ENCODE results near the gene PIAS2.
"Not testable (repeated sequence)": the region's sequence is repeated elsewhere in the genome, so short reads cannot be mapped to it uniquely, and the experiment has no call there.

PIAS2 gene

DNA sequence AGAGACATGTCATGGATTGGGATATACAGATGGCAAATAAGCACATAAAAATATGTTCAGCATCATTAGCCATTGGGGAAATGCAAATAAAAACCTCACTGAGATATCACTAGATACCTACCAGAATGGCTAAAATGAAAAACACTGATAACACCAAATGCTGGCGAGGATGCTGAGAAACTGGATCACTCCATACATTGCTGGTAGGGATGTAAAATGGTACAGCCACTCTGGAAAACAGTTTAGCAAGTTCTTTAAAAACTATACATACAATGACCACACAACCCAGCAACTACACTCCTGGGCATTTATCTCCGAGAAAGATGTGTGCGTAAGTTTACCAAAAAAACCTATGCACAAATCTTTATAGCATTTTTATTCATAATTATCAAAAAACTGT, 13.9 kb downstream of the PIAS2 start:
- ATAC-seq, result no peak

DNA sequence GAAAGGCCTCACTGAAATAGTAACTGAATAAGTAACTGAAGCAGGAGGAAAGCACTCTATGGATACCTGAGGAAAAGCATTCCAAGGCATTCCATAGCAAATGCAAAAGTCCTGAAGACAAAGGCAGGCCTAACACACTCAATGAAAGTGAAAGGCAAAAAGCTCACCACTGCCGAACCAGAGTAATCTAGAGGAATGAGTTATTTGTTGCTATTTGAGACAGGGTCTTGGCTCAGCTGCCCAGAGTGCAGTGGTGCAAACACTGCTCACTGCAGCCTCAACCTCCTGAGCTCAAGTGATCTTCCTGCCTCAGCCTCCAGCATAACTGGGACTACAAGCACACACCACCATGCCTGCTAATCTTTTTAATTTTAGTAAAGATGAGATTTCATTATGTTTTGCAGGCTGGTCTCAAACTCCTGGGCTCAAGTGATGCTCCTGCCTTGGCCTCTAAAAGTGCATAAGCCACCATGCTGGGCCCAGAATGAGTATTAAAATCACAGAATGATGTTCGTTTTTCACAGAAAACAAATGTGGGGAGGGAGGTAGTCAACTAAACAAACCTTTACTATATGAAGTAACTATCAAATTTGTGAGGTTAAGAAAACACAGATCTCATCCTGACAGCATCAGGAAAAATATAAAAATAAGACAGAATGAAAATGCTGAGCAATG, 17.9 kb downstream of the PIAS2 start:
- no peak for ATAC-seq

DNA sequence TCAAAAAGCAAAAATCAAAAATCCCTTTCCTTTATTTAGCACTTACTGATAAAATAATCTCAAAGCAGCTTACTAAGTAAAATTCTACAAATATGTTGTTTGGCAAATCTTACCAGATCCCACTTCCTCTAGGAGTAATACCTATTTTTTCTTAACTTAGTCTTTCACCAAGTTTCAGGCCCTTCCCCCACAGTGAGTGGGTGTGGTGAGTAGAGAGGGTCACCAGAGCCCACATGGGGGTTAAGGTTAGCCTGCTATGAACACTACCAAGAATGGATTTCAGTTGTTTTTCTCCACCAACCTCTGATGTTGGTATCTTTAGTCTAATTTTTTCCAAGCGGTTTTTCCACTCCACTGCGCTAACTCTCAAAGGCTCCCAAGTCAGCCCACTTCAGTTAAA, 23.2 kb downstream of the PIAS2 start:
- no peak for ATAC-seq

DNA sequence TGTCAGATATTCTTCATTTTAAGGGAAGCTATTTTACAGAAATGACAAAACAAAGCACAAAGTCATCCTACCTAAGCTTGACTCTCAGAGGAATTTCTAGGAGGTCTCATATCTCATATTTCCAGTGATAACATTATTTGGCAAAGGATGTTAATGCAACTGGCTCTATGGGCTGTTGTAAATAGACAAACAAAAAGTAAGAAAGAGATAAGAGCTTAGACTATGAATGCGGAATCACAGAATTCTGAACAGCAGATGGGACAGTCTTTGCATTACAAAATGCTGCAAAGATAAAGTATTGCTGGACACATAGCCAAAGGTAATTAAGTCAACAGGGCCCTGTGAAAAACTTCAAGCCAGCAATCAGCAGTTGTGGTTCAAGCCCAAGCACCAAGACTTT, 23.9 kb downstream of the PIAS2 start:
- no peak for ATAC-seq

DNA sequence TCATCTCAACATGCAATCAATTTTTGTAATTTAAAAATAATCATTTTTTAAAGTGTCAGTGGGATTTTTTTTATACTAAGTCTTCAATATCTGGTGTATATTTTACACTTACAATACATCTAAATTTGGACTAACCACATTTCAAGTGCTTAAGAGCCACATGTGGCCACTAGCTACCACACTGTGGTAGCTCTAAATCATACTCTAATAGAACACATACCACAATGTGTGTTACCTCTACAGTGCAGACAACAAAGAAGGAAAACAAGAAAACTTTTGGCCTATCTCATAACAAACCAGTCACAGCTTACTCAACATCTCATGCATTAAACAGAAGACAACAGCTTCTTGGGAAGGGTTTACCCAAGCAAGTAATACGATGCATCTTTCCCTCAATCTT, 24.5 kb downstream of the PIAS2 start:
- no peak for ATAC-seq

DNA sequence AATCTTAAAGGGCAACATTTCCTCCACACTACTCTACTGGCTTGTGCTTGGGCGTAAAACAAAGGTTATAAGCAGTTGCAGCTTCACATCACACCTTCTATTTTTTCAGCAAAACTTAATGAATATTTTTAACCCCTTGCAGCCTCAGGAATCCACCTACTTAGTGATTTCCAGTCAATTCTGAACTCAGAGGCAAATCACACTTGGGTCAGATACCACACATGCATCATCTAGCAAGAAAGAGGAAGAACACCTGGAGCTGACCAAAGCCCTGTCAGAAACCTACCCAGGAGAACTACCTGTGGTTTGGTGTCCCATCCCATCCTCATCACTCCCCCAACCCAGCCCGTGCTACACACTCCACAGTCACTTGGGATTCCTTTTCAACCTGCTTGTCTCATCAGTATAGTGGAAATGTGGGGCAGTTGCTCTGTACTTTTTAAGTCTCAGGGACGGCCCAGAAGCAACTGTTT, 25.5 kb downstream of the PIAS2 start:
- ATAC-seq, result peak in 1 of 2 donors; percentile 41

DNA sequence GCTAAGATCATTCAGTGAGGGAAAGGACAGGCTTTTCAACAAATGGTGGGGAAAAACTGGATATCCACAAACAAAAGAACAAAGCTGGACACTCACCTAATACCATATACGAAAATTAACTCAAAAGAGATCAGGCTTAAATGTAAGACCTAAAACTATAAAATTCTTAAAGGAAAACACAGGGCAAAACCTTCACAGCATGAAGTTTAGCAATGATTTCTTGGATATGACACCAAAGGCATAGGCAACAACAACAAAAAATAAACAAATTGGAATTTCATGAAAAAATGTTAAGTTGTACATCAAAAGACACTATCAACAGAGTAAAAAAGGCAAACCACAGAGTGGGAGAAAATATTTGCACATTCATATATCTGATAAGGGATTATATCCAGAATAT, 28.3 kb downstream of the PIAS2 start:
- no peak for ATAC-seq

DNA sequence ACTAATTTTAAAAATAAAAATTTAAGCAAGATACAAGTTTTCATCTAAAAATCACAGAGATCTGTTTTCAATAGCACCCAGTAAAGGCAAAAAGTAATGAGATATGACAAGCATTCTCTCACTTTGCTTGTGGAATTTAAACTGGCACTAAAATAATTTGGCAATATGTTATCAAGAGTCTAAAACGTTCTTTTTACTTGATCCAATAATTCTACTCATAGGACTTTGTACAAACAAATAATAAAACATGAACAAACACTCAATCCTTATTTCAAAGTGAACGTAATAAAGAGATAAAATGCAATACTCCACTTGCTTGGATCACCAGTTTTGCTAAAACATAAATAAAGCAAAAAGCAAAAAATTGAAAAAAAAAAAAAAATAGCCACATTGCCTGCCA, 30.4 kb downstream of the PIAS2 start:
- no peak for ATAC-seq

DNA sequence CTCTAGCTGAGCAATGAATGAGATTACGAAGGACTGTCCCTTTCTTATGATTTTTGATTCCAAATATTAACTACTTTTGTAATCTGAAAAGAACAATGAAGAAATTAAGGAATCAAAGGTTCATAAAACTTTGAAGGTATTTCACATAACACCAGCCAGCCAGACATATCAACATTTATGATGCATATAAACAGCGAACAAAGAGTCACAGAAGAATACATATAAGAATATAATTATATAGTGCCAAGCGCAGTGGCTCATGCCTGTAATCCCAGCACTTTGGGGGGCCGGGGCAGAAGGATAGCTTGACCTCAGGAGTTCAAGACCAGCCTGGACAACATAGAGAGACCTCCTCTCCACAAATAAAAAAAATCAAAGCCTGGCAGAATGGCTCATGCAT, 34.1 kb downstream of the PIAS2 start:
- no peak for ATAC-seq

DNA sequence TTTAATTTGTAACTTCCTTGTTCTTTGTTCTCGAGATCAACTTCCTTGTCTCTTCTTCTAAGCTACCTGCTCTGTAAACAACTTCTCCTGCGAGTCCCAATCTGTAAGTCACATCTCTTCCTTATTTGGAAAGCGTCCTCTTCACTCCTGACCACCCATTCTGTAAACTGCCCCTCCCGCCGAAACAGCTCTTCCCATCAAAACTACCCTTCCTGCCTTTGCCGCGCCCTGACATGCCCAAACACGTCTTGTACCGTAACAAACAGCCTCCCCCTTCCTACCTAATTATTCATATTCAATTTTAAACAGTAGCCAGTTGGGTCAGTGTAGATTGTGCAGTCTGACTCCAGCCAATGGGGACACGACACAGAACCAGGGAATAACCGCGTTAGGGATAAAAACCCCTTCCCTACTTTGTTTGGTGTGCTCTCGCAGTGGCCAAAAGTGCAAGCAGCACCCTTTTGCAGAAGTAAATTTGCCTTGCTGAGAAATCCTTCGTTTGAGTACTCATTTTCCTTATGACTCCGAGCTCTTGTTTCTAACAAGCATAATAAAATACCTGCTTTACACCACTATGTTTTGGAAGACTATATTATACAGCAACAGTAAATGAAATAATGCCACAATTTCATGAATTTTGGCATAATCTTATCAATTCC, 39.8 kb downstream of the PIAS2 start:
- no peak for ATAC-seq

DNA sequence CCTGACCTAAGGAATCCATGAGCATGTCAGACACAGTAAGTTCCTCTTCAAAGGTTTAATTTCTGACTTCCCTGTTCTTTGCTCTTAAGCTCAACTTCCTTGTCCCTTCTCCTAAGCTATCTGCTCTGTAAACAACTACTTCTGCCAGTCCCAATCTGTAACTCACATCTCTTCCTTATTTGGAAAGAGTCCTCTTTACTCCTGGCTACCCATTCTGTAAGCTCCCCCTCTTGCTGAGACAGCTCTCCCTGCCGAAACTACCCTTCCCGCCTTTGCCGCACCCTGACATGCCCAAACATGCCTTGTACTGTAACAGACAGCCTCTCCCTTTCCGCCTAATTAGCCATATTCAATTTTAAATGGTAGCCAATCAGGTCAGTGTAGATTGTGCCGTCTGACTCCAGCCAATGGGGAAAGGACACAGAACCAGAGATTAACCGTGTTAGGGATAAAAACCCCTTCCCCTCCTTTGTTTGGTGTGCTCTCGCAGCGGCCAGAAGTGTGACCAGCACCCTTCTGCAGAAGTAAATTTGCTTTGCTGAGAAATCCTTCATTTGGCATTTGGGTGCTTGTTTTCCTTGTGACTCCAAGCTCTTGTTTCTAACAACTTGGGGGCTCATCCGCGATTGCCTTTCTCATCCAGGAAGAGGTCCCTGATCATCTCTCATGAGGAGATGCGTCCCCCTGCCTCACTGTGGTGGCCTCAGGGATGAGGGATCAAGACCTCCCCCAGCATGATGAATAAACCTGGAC, 49.0 kb downstream of the PIAS2 start:
- no peak for ATAC-seq

DNA sequence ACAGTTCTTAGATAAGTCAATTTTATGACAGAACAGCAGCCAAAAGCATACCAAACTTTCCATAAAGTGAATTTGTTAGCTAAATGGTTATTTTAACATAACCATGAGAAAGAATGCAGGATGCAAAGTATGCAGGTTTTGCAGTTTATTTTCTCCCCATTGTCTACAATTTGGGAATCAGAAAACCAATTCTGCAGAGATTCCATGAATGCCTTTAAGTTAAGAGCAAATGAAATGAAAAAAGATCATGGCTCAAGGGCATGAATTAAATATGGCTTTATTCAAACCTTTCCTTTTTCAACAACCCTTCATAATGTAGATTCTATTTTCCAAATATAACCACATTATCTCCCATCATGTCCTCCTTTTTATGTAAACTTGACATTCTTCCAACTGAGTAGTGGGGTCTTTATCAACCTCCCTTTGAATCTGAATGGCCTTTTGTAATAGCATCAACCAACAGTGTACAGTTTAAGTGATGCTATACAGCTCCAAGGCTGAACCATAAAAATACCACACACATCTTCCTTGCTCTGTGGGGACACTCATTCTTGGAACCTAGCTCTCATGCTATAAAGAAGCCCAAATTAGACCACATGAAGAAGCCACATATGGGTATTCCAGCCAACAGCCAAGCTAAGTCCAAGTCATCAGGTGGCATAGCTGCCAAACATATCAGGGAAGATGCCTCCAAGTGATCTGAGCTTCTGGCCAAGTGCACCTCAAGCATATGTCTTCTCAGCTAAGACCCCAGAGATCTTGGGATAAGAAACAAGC, 49.8 kb downstream of the PIAS2 start:
- ATAC-seq, result no peak

DNA sequence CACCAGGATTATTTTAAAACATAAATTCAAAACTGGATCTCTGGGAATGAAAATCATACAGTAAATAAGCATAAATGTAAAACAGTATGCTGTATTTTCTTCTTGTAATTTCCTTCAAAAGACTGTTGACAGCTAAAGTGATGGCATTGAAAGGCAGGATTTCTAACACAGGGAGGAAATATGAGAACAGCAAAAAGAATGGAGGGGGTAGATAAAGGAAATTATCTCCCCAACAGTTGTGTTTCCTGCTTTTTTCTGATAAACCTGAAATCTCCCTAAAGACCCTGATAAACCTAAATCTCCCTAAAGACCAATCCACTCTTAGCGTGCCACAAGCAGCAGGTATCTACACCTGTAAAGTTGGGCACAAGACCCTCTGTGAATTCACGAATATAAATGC, 50.8 kb downstream of the PIAS2 start:
- ATAC-seq, result no peak

DNA sequence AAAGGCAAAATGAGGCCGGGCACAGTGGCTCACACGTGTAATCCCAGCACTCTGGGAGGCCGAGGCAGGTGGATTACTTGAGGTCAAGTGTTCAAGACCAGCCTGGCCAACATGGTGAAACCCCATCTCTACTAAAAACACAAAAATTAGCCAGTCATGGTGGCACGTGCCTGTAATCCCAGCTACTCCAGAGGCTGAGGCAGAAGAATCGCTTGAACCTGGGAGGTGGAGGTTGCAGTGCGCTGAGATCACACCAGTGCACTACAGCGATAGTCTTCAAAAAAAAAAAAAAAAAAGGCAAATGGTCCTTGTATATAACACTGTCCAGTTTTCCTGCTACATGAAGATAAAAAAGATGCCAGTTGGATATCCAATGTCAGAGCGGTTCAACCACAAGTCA, 52.1 kb downstream of the PIAS2 start:
- ATAC-seq, result not testable (repeated sequence)

DNA sequence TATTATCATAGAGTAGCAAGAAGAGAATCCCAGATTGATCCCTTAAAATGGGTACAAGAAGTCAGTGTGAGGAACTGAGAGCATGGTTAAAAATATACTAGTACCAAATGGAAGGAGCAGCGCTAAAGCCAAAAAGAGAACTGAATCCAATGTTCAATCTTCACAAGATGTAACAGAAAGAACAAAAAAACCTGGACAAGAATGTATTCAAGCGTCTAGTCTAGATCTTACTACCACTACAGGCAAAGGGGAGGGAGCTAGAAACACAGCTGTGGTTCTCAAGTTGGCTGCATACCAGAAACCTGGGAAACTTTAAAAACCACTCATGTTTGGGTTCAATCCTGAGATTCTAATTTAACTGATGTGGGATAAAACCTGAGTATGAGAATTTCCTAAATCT, 57.5 kb downstream of the PIAS2 start:
- ATAC-seq, result no peak

DNA sequence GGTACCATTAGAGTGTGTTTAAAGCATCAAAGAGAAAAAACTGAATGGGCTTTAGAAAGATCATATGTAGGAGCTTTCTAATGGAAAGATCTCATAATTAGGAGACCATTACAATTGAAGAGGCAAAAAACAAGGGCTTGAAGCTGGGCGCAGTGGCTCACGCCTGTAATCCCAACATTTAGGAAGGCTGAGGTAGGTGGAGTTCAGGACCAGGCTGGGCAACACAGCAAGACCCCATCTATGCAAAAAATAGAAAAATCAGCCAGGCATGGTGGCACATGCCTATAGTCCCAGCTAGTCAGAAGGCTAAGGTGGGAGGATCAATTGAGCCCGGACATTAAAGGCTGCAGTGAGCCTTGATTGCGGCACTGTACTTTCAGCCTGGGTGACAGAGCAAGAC, 59.0 kb downstream of the PIAS2 start:
- ATAC-seq, result no peak

DNA sequence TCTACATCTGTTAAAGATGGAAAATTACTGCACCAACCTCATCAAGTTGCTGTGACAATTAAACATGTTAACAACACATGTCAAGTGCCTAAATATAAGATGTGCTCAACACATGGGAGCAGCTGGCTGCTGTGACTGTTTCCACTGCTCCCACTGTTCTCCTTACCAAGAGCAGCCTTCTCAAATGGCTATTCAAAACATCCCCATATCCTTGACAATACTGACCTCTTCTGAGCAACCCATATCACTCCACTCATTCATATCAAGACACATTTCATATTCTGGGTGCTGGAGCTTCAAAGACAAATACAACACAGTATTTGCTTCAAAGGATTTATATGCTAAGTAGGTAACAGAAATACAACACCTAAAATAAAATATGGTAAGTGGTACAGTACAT, 60.3 kb downstream of the PIAS2 start:
- no peak for ATAC-seq

DNA sequence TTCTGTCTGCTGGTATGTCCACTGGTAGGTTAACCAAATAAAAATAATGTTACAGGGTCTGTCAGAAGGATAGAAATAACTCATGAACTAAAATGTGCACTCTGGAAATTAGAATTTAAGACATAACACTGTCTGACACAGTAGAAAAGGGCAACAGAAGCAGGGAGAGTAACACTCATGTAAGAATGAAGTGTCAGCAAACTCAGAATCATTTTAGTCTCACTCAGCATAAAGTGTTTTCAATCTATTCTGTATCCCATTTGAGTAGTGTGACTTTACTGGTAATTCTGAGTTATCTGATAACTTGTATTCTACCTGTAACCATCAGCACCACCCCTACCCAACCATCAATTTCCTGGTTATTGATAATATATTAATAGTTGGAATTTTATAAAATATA, 68.3 kb downstream of the PIAS2 start:
- no peak for ATAC-seq

DNA sequence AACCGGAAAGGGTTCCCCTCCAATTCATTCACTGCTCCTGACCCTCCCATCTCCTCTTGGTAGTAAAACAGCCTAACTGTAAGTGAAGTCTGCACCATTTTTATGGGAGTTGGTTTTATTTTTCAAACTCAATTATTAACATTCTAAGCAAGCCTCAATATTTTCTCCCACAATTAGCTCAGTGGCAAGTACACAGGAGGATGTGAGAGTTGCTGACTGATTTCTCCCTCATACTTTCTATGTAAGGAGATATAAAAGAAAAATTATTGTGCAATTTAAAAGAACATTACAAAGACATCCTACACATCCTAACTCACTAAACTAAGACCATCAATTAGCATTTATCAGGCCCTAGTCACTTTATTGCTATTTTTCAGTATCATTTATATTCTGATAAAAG, 73.9 kb downstream of the PIAS2 start:
- ATAC-seq, result no peak

DNA sequence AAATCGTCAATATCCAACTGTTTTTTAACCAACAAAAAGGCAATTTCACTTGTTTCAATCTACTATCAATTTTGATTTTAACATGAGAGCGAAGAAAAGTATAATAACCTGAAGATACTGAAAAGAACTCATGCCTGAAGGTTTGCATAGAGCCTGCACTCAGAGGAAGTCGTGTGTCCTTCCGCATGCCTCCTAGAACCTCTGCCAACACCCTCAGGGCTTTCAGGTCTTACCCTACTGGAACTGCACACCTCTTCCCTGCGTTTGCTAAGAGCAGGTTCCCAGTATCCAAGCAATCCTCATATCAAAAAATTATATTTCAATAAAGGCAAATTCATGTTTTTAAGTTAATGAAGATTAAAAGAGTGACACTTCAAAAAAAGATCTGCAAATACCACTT, 74.7 kb downstream of the PIAS2 start:
- no peak for ATAC-seq

DNA sequence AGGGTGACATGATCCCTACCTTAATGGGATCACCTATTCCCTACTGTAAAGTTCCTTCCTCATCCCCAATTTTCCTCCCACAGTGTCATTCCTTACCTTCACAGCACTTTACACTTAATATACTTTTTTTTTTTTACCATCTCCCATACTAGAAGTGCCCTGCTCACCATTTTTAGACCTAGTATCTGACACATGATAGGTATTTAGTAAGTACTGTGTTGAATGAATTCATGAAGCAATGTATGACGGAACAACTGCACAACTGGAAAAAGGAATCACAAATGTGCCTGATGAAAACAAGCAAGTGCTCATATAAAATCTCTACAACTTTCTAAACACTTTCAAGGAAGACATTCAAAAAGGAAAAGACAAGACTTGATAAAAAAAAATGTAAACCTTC, 83.4 kb downstream of the PIAS2 start:
- ATAC-seq, result no peak

DNA sequence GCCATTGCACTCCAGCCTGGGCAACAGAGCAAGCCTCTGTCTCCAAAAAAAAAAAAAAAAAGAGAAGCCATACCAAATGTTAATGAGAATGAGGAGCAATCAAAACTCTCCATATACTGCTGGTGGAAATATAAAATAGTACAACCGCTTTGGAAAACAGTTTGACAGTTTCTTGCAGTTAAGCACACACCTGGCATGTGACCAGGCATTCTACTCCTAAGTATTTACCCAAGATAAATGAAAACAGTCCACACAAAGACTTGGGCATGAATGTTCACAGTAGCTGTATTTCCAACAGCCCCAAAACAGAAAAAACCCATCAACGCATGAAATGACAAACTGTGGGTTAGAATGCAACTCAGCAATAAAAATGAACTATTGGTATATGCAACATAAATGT, 84.5 kb downstream of the PIAS2 start:
- ATAC-seq, result no peak

DNA sequence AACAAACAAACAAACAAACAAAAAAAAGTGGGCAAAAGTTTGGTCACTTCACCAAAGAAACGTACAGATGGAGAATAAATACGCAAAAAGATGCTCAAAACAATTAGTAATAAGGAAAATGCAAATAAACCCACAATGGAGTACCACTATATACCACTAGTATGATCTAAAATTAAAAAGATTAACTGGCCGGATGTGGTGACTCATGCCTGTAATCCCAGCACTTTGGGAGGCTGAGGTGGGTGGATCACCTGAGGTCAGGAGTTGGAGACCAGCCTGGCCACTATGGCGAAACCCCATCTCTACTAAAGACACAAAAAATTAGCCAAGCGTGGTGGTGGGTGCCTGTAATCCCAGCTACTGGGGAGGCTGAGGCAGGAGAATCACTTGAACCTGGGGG, 84.9 kb downstream of the PIAS2 start:
- not testable (repeated sequence) for ATAC-seq
